GM23338 (cell line): ENCODE results near the gene NXPH2. TPM values are rescaled to one million over a fixed set of nuclear protein-coding genes. Genes with fewer than 3 reads are reported as not detected.

Experiments
- ATAC-seq: fragments of 200-7000 bp; cut with Tn5 transposase; 3 replicates; pipeline ENCODE4 v1.9.1; 2020
- DNase-seq: peaks from one replicate; pipeline ENCODE4 v3.0.0-alpha.2; 2015; ENCODE audit warnings: low spot score
- H2AFZ ChIP-seq: fragments of 200-600 bp; sonication (generic); 2 replicates; pipeline ENCODE4 v1.8.0; 2016; ENCODE audit warnings: antibody characterized with exemption, mild to moderate bottlenecking, moderate library complexity
- H3F3A ChIP-seq: fragments of 200-600 bp; sonication (generic); replicated peaks from 2 replicates; pipeline ENCODE4 v1.8.0; 2017; ENCODE audit warnings: antibody characterized with exemption, mixed run types, low read depth
- H3K27ac ChIP-seq: fragments of 200-600 bp; sonication (generic); 2 replicates; pipeline ENCODE4 v1.6.1; 2016; ENCODE audit warnings: low read depth
- H3K27me3 ChIP-seq: fragments of 200-600 bp; sonication (generic); 2 replicates; pipeline ENCODE4 v1.8.0; 2016; ENCODE audit warnings: mild to moderate bottlenecking, mixed run types, moderate library complexity; ENCODE audit not compliant: insufficient read depth
- H3K36me3 ChIP-seq: fragments of 200-600 bp; sonication (generic); 2 replicates; pipeline ENCODE4 v1.8.0; 2016; ENCODE audit warnings: mild to moderate bottlenecking; ENCODE audit not compliant: insufficient read depth
- H3K4me1 ChIP-seq: fragments of 200-600 bp; sonication (generic); 2 replicates; pipeline ENCODE4 v1.8.0; 2016; ENCODE audit warnings: mild to moderate bottlenecking, moderate library complexity; ENCODE audit not compliant: insufficient read depth
- H3K4me2 ChIP-seq: fragments of 200-600 bp; sonication (generic); 2 replicates; pipeline ENCODE4 v1.7.1; 2017; ENCODE audit warnings: mixed run types
- H3K4me3 ChIP-seq: fragments of 200-600 bp; sonication (generic); 2 replicates; pipeline ENCODE4 v1.6.1; 2016; ENCODE audit warnings: mixed run types
- H3K79me2 ChIP-seq: fragments of 200-600 bp; sonication (generic); replicated peaks from 2 replicates; pipeline ENCODE4 v1.8.0; 2017; ENCODE audit warnings: mild to moderate bottlenecking; ENCODE audit not compliant: insufficient read depth
- H3K9me2 ChIP-seq: fragments of 200-600 bp; sonication (generic); 2 replicates; pipeline ENCODE4 v1.8.0; 2017; ENCODE audit not compliant: insufficient read depth
- H4K20me1 ChIP-seq: fragments of 200-600 bp; sonication (generic); replicated peaks from 2 replicates; pipeline ENCODE4 v1.8.0; 2017; ENCODE audit warnings: mild to moderate bottlenecking; ENCODE audit not compliant: insufficient read depth
- H3K27ac Mint-ChIP-seq: 2 replicates; pipeline ENCODE4 v1.8.0; 2020; ENCODE audit warnings: inconsistent platforms, mild to moderate bottlenecking, moderate library complexity, mixed read lengths
- H3K27me3 Mint-ChIP-seq: 3 replicates; pipeline ENCODE4 v1.8.0; 2022; ENCODE audit warnings: low read depth, mild to moderate bottlenecking, moderate library complexity, mixed read lengths, inconsistent platforms; ENCODE audit not compliant: insufficient read depth, poor library complexity
- H3K36me3 Mint-ChIP-seq: 3 replicates; pipeline ENCODE4 v1.8.0; 2021; ENCODE audit warnings: low read depth, mild to moderate bottlenecking, inconsistent platforms, moderate library complexity, mixed read lengths
- H3K4me1 Mint-ChIP-seq: 3 replicates; pipeline ENCODE4 v1.8.0; 2020; ENCODE audit warnings: mild to moderate bottlenecking, inconsistent platforms, mixed read lengths
- H3K4me3 Mint-ChIP-seq: 3 replicates; pipeline ENCODE4 v1.8.0; 2021; ENCODE audit warnings: moderate library complexity, mild to moderate bottlenecking, inconsistent platforms, mixed read lengths
- H3K9me3 Mint-ChIP-seq: 3 replicates; pipeline ENCODE4 v1.8.0; 2020; ENCODE audit warnings: moderate library complexity, mild to moderate bottlenecking, inconsistent platforms, mixed read lengths
- CREB1 ChIP-seq: fragments of 250-450 bp; sonication (Bioruptor Pico); IDR thresholded peaks from 2 replicates; pipeline ENCODE4 v1.5.0; 2020; ENCODE audit warnings: low read depth, mild to moderate bottlenecking, moderate library complexity
- JUNB ChIP-seq: IDR thresholded peaks from one replicate; pipeline ENCODE4 v1.6.1; 2016; ENCODE audit warnings: antibody characterized with exemption; ENCODE audit not compliant: unreplicated experiment
- NANOG ChIP-seq: IDR thresholded peaks from 2 replicates; pipeline ENCODE4 v1.6.1; 2016; ENCODE audit warnings: antibody characterized with exemption, borderline replicate concordance
- POLR2AphosphoS5 ChIP-seq: IDR thresholded peaks from 2 replicates; pipeline ENCODE4 v1.6.1; 2016; ENCODE audit warnings: antibody characterized with exemption, low read depth
- STAT1 ChIP-seq: IDR thresholded peaks from one replicate; pipeline ENCODE4 v1.6.1; 2016; ENCODE audit warnings: antibody characterized with exemption; ENCODE audit not compliant: unreplicated experiment
- ZNF114 ChIP-seq: fragments of 250-450 bp; sonication (Bioruptor Pico); IDR thresholded peaks from 2 replicates; pipeline ENCODE4 v1.5.0; 2020; ENCODE audit warnings: mild to moderate bottlenecking, moderate library complexity
- polyA plus RNA-seq: library from polyadenylated mRNA; unstranded; fragments of >200 nt; fragmentation: Nextera tagmentation; extraction: Ambion mirVana; gene quantifications from 2 replicates; pipeline ENCODE4 v1.2.1, GENCODE V29; 2016
- total RNA-seq: library from RNA; depleted of rRNA; stranded (reverse); fragments of >200 nt; shearing (Covaris generic); gene quantifications from 2 replicates; pipeline ENCODE4 v1.2.3, GENCODE V29; 2014
- TF ChIP-seq, protein P1 (sequence below): IDR thresholded peaks from one replicate; pipeline ENCODE4 v1.6.1; 2018; ENCODE audit warnings: antibody characterized with exemption; ENCODE audit not compliant: unreplicated experiment
- TF ChIP-seq, protein P2 (sequence below), 2 experiments: fragments of 200-600 bp in 1 of 2; sonication (generic) in 1 of 2; conservative IDR thresholded peaks; 2 replicates each; pipeline versions ENCODE4 v1.5.1 to v1.6.1; 2016 to 2017; ENCODE audit warnings: antibody characterized with exemption in 2 of 2, low read depth in 2 of 2, mild to moderate bottlenecking in 2 of 2, moderate library complexity in 1 of 2
- TF ChIP-seq, protein P3 (sequence below): fragments of 250-450 bp; sonication (Bioruptor Pico); IDR thresholded peaks from 2 replicates; pipeline ENCODE4 v1.5.0; 2020; ENCODE audit warnings: mild to moderate bottlenecking, moderate library complexity

NXPH2 gene
- total and polyA plus RNA-seq, 2 experiments from 2014 or later: 2.7 to 8.3 TPM

DNA sequence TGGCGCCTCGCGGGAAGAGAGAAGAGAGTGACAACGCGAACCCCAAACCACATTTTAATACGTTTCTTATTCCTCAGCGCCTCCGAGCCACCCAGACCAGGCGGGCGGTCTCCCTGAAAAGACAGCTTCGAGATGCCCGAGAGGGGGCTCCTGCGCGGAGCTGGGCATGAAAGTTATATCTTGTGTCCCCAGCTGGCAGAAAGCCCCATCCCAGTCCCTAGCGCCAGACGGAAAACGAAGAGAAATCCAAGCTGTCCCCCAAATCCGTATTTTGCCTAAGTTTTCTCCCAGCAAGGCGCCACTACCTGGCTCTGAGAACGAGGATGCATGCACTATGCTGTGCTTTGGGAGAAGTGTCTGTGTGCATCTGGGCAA, 797 bp downstream of the NXPH2 start:
- Histone ChIP-seq H3K4me1 (peaks cover 51% of the 10 kb centered on the region), H3K36me3 (no peaks in the 10 kb centered on the region), H3F3A (no peaks in the 10 kb centered on the region), H2AFZ (peak overlapping the region; percentile 67), H3K27me3 (peaks cover 53% of the 10 kb centered on the region), H3K4me3 (peak overlapping the region; percentile 66), H3K79me2 (peaks cover 37% of the 10 kb centered on the region), H3K9me2 (no peaks in the 10 kb centered on the region), H3K27ac (no peak overlapping the region), H3K4me2 (peak overlapping the region; percentile 45), H4K20me1 (no peaks in the 10 kb centered on the region)
- Mint-ChIP-seq H3K36me3 (no peaks in the 10 kb centered on the region), H3K9me3 (no peaks in the 10 kb centered on the region), H3K27ac (no peak overlapping the region), H3K27me3 (peaks cover 44% of the 10 kb centered on the region), H3K4me3 (peak overlapping the region; percentile 81), H3K4me1 (peaks cover 41% of the 10 kb centered on the region)
- peak; percentile 47 for DNase-seq
- ATAC-seq: peak; percentile 8
- TF ChIP-seq, protein P1, sequence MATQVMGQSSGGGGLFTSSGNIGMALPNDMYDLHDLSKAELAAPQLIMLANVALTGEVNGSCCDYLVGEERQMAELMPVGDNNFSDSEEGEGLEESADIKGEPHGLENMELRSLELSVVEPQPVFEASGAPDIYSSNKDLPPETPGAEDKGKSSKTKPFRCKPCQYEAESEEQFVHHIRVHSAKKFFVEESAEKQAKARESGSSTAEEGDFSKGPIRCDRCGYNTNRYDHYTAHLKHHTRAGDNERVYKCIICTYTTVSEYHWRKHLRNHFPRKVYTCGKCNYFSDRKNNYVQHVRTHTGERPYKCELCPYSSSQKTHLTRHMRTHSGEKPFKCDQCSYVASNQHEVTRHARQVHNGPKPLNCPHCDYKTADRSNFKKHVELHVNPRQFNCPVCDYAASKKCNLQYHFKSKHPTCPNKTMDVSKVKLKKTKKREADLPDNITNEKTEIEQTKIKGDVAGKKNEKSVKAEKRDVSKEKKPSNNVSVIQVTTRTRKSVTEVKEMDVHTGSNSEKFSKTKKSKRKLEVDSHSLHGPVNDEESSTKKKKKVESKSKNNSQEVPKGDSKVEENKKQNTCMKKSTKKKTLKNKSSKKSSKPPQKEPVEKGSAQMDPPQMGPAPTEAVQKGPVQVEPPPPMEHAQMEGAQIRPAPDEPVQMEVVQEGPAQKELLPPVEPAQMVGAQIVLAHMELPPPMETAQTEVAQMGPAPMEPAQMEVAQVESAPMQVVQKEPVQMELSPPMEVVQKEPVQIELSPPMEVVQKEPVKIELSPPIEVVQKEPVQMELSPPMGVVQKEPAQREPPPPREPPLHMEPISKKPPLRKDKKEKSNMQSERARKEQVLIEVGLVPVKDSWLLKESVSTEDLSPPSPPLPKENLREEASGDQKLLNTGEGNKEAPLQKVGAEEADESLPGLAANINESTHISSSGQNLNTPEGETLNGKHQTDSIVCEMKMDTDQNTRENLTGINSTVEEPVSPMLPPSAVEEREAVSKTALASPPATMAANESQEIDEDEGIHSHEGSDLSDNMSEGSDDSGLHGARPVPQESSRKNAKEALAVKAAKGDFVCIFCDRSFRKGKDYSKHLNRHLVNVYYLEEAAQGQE: no peak
- TF ChIP-seq, protein P2, sequence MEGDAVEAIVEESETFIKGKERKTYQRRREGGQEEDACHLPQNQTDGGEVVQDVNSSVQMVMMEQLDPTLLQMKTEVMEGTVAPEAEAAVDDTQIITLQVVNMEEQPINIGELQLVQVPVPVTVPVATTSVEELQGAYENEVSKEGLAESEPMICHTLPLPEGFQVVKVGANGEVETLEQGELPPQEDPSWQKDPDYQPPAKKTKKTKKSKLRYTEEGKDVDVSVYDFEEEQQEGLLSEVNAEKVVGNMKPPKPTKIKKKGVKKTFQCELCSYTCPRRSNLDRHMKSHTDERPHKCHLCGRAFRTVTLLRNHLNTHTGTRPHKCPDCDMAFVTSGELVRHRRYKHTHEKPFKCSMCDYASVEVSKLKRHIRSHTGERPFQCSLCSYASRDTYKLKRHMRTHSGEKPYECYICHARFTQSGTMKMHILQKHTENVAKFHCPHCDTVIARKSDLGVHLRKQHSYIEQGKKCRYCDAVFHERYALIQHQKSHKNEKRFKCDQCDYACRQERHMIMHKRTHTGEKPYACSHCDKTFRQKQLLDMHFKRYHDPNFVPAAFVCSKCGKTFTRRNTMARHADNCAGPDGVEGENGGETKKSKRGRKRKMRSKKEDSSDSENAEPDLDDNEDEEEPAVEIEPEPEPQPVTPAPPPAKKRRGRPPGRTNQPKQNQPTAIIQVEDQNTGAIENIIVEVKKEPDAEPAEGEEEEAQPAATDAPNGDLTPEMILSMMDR (conservative IDR thresholded peaks at IDR 0.05; ENCODE audit: low read depth in 2 of 2): no peak
- TF ChIP-seq POLR2AphosphoS5: no peak
- TF ChIP-seq NANOG: no peak
- TF ChIP-seq CREB1 (CRISPR knock-in tag): no peak
- no peak for TF ChIP-seq JUNB
- no peak for TF ChIP-seq STAT1
- no peak for TF ChIP-seq ZNF114 (CRISPR knock-in tag)
- TF ChIP-seq, protein P3, sequence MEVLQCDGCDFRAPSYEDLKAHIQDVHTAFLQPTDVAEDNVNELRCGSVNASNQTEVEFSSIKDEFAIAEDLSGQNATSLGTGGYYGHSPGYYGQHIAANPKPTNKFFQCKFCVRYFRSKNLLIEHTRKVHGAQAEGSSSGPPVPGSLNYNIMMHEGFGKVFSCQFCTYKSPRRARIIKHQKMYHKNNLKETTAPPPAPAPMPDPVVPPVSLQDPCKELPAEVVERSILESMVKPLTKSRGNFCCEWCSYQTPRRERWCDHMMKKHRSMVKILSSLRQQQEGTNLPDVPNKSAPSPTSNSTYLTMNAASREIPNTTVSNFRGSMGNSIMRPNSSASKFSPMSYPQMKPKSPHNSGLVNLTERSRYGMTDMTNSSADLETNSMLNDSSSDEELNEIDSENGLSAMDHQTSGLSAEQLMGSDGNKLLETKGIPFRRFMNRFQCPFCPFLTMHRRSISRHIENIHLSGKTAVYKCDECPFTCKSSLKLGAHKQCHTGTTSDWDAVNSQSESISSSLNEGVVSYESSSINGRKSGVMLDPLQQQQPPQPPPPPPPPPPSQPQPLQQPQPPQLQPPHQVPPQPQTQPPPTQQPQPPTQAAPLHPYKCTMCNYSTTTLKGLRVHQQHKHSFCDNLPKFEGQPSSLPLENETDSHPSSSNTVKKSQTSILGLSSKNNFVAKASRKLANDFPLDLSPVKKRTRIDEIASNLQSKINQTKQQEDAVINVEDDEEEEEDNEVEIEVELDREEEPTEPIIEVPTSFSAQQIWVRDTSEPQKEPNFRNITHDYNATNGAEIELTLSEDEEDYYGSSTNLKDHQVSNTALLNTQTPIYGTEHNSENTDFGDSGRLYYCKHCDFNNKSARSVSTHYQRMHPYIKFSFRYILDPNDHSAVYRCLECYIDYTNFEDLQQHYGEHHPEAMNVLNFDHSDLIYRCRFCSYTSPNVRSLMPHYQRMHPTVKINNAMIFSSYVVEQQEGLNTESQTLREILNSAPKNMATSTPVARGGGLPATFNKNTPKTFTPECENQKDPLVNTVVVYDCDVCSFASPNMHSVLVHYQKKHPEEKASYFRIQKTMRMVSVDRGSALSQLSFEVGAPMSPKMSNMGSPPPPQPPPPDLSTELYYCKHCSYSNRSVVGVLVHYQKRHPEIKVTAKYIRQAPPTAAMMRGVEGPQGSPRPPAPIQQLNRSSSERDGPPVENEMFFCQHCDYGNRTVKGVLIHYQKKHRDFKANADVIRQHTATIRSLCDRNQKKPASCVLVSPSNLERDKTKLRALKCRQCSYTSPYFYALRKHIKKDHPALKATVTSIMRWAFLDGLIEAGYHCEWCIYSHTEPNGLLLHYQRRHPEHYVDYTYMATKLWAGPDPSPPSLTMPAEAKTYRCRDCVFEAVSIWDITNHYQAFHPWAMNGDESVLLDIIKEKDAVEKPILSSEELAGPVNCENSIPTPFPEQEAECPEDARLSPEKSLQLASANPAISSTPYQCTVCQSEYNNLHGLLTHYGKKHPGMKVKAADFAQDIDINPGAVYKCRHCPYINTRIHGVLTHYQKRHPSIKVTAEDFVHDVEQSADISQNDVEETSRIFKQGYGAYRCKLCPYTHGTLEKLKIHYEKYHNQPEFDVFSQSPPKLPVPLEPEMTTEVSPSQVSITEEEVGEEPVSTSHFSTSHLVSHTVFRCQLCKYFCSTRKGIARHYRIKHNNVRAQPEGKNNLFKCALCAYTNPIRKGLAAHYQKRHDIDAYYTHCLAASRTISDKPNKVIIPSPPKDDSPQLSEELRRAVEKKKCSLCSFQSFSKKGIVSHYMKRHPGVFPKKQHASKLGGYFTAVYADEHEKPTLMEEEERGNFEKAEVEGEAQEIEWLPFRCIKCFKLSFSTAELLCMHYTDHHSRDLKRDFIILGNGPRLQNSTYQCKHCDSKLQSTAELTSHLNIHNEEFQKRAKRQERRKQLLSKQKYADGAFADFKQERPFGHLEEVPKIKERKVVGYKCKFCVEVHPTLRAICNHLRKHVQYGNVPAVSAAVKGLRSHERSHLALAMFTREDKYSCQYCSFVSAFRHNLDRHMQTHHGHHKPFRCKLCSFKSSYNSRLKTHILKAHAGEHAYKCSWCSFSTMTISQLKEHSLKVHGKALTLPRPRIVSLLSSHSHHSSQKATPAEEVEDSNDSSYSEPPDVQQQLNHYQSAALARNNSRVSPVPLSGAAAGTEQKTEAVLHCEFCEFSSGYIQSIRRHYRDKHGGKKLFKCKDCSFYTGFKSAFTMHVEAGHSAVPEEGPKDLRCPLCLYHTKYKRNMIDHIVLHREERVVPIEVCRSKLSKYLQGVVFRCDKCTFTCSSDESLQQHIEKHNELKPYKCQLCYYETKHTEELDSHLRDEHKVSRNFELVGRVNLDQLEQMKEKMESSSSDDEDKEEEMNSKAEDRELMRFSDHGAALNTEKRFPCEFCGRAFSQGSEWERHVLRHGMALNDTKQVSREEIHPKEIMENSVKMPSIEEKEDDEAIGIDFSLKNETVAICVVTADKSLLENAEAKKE: no peak
